Measurements from ENCODE around the gene SF3A2. TPM values are rescaled to one million over a fixed set of nuclear protein-coding genes. Genes with fewer than 3 reads are reported as not detected.
"Not testable (repeated sequence)": the region's sequence is repeated elsewhere in the genome, so short reads cannot be mapped to it uniquely, and the experiment has no call there.

The SF3A2 gene
- total and polyA plus RNA-seq, 8 donors, result 25.0 to 64.0 (median 31.6) TPM

- intact Hi-C loops (cut with DNase I), result loop anchor here in 2 of 3 donors (5.0 kb wide), 2 partner anchors 109 to 114 kb away; no protein-coding TSS in a partner anchor
- TF ChIP-seq, protein P1, sequence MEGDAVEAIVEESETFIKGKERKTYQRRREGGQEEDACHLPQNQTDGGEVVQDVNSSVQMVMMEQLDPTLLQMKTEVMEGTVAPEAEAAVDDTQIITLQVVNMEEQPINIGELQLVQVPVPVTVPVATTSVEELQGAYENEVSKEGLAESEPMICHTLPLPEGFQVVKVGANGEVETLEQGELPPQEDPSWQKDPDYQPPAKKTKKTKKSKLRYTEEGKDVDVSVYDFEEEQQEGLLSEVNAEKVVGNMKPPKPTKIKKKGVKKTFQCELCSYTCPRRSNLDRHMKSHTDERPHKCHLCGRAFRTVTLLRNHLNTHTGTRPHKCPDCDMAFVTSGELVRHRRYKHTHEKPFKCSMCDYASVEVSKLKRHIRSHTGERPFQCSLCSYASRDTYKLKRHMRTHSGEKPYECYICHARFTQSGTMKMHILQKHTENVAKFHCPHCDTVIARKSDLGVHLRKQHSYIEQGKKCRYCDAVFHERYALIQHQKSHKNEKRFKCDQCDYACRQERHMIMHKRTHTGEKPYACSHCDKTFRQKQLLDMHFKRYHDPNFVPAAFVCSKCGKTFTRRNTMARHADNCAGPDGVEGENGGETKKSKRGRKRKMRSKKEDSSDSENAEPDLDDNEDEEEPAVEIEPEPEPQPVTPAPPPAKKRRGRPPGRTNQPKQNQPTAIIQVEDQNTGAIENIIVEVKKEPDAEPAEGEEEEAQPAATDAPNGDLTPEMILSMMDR (IDR thresholded peaks at IDR 0.05), result no peak
Observed at GRCh38 chr19:2278459-2279158, 42.0 kb downstream of the SF3A2 start.

GRCh38 chr19:2280633-2281264 lies 44.1 kb downstream of the SF3A2 start:
- peaks cover 0 to 5% (median 0%) of the 10 kb centered on the region in 3 donors for H3K4me1 ChIP-seq
- no peak for FAIRE-seq
- no peak overlapping the region for H3K27ac ChIP-seq
- H3K27me3 ChIP-seq, result no peaks in the 10 kb centered on the region
- no peak overlapping the region for H3K4me3 ChIP-seq
- TF ChIP-seq, protein P1 (IDR thresholded peaks at IDR 0.05), result no peak
- H3K9me3 ChIP-seq, result no peaks in the 10 kb centered on the region
- peak; percentile 43 to 83 (median 60) for ATAC-seq
- DNase-seq, result peak in 4 of 6 donors; percentile 63 to 80 (median 69)
- intact Hi-C loops (cut with DNase I), result no loop called here
- 50 to 54% methylated on average over 22 to 26 of the region's 26 CpGs for WGBS, 2 donors
- H3K36me3 ChIP-seq, result no peaks in the 10 kb centered on the region

More at GRCh38 chr19:2278459-2279158, 42.0 kb downstream of the SF3A2 start:
- DNase-seq (no peak), FAIRE-seq (no peak), ATAC-seq (no peak)
- 80 to 81% methylated on average over 33 of the region's 33 CpGs for WGBS, 2 donors
- H3K4me1 ChIP-seq, result peaks cover 0 to 5% (median under 1%) of the 10 kb centered on the region in 3 donors
- H3K36me3 ChIP-seq, result no peaks in the 10 kb centered on the region
- H3K9me3 ChIP-seq, result no peaks in the 10 kb centered on the region
- no peaks in the 10 kb centered on the region for H3K27me3 ChIP-seq
- H3K27ac ChIP-seq, result no peak overlapping the region
- no peak overlapping the region for H3K4me3 ChIP-seq

DNA sequence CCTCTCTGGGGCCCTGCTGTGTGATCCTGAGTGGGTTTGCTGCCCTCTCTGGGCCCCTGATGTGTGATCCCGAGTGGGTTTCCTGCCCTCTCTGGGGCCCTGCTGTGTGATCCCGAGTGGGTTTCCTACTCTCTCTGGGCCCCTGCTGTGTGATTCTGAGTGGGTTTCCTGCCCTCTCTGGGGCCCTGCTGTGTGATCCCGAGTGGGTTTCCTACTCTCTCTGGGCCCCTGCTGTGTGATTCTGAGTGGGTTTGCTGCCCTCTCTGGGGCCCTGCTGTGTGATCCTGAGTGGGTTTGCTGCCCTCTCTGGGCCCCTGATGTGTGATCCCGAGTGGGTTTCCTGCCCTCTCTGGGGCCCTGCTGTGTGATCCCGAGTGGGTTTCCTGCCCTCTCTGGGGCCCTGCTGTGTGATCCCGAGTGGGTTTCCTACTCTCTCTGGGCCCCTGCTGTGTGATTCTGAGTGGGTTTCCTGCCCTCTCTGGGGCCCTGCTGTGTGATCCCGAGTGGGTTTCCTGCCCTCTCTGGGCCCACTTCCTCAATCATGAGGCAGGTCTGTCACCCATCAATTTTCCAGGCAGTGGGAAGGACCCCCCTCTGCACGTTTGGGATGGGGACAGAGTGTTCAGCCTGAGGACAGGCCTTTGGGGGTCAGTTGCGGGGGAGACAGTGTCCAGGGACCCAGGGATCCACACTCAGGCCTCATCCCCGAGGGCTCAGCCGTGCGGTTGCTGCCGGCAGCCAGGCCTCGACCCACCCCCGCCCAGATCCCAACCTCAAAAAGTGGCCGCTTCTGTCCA lies 44.8 kb downstream of the SF3A2 start:
- WGBS, 2 donors, result 40 to 53% methylated on average over 14 to 16 of the region's 16 CpGs
- FAIRE-seq; H3K27me3 ChIP-seq; intact Hi-C loops (cut with DNase I); H3K9me3 ChIP-seq; H3K4me1 ChIP-seq; H3K36me3 ChIP-seq; DNase-seq: not testable (repeated sequence)
- peak in 2 of 4 donors; percentile 6 to 31 for ATAC-seq
- Histone ChIP-seq H3K27ac (peak overlapping the region in 1 of 4 donors; percentile 22), H3K4me3 (peak overlapping the region in 1 of 4 donors; percentile 29)

DNA sequence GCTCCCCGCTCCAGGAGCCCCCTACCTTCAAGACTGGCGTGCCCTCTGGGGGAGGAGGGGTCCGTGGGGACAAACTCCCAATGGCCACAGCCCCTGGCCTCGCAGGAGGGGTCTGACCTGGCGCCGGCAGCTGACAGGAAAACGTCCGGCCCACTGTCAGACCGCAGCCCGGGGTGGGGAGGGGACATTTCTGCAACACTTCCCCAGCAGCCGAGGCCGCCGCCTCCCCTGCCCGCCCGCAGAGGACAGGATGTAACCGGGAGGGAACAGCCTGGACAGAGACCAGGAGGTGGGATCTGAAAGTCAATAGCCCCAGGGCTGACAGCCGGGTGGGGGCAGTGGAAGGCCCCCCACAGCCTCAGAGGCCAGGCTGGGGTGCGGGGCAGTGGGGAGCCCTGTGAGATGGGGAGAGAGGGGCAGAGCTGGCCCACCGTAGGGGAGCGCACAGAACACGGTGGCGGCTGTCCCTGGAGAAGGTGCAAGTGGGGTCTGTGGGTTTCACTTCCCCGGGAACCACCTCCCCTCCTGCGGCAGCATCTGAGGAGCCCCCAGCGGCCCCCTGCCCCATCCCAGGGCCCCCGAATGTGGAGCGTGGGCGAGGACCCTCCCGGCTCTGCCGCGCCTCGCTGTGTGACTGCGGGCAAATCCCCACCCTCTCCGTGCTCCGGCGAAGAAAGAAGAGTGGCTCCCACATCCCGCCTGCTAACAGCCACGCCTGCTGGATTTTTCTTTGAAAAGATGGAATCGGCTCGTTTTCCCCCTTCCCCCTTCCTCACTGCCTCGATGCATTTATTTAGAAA lies 45.6 kb downstream of the SF3A2 start, which contains the start of gene PEAK3:
Gene PEAK3 (minus strand): TSS at position 114 of the 800 bp plus-strand sequence. CDS start 1,244 bp downstream, outside the sequence.
- Histone ChIP-seq H3K4me1 (peaks cover 0 to 5% (median 0%) of the 10 kb centered on the region in 3 donors), H3K27ac (peak within 1 kb of the TSS in 1 of 4 donors; percentile 22), H3K9me3 (no peaks in the 10 kb centered on the region), H3K4me3 (peak within 1 kb of the TSS in 1 of 4 donors; percentile 29), H3K27me3 (no peaks in the 10 kb centered on the region), H3K36me3 (no peaks in the 10 kb centered on the region)
- intact Hi-C loops (cut with DNase I), result no loop called here
- DNase-seq, result peak in 2 of 6 donors; percentile 70
- 42 to 44% methylated on average over 41 of the region's 41 CpGs for WGBS, 2 donors
- TF ChIP-seq, protein P1 (IDR thresholded peaks at IDR 0.05), result no peak
- peak in 3 of 4 donors; percentile 58 to 80 (median 75) for ATAC-seq
- FAIRE-seq, result no peak

Measured in pancreas (tissue), 10 donors.